HCT116 (cell line): ENCODE measurements around the gene SPATA6. TPM values are rescaled to one million over a fixed set of nuclear protein-coding genes. Genes with fewer than 3 reads are reported as not detected.

Experiments used
- ATAC-seq: fragments of 200-7000 bp; cut with Tn5 transposase; 2 replicates; pipeline ENCODE4 v1.9.1; 2020; ENCODE audit warnings: mild to moderate bottlenecking, moderate library complexity
- BruUV-seq: library from RNA; stranded (reverse); fragments of 400-500 nt; replicated peaks from 2 replicates; lab custom pipeline; 2021; lab: Mats Ljungman, UMichigan
- CTCF ChIA-PET: fragments of 300-600 bp; sonication (Branson Sonifier 250); formaldehyde crosslinking; loops from one replicate; lab custom pipeline; 2021; ENCODE audit warnings: antibody characterized with exemption; lab: Charles Lee
- POLR2A ChIA-PET: fragments of 300-600, 350-600 bp; sonication (Branson Sonifier 250); formaldehyde crosslinking; loops from one replicate; lab custom pipeline; 2021; ENCODE audit warnings: antibody characterized with exemption; lab: Charles Lee
- RAD21 ChIA-PET, 2 experiments: fragments of 300-600 bp; sonication (Branson Sonifier 250); formaldehyde crosslinking; loops; one replicate each; lab custom pipeline; 2023; ENCODE audit warnings: low total read pairs in 2 of 2; ENCODE audit not compliant: uncharacterized antibody in 2 of 2, unreplicated experiment in 2 of 2, low non-redundant PET in 1 of 2; lab: Charles Lee
- DNase-seq: peaks from one replicate; pipeline ENCODE4 v3.0.0-alpha.2; 2010; ENCODE audit warnings: low read depth, low spot score
- H2AFZ ChIP-seq: fragments of 200-600 bp; shearing (Covaris generic), sonication (generic); 2 replicates; pipeline ENCODE4 v1.6.1; 2017; ENCODE audit warnings: low read depth, mixed run types, mixed read lengths, antibody characterized with exemption, low read length; ENCODE audit not compliant: poor library complexity, severe bottlenecking
- H3K27ac ChIP-seq: 2 replicates; pipeline ENCODE4 v1.5.1; 2012; ENCODE audit warnings: low read depth, low read length
- H3K27me3 ChIP-seq: fragments of 200-600 bp; sonication (generic); 2 replicates; pipeline ENCODE4 v1.6.1; 2016; ENCODE audit warnings: mixed run types, low read length, mixed read lengths; ENCODE audit not compliant: insufficient read depth
- H3K36me3 ChIP-seq, 2 experiments: fragments of 200-500 bp in 1 of 2; fragments of 200-600 bp in 1 of 2; sonication (Bioruptor generic) in 1 of 2; sonication (generic) in 1 of 2; 2 replicates each; pipeline versions ENCODE4 v1.5.1 to v1.6.1; 2014 to 2016; ENCODE audit warnings: low read length in 2 of 2, inconsistent platforms in 1 of 2, mixed read lengths in 1 of 2, mixed run types in 1 of 2; ENCODE audit not compliant: insufficient read depth in 2 of 2, control insufficient read depth in 1 of 2
- H3K4me1 ChIP-seq, 2 experiments: fragments of 200-600 bp in 1 of 2; sonication (generic) in 1 of 2; 2 replicates each; pipeline versions ENCODE4 v1.5.1 to v1.6.1; 2012 to 2017; ENCODE audit warnings: low read length in 2 of 2, inconsistent platforms in 1 of 2, mild to moderate bottlenecking in 1 of 2, mixed read lengths in 1 of 2, mixed run types in 1 of 2, moderate library complexity in 1 of 2; ENCODE audit not compliant: insufficient read depth in 2 of 2, control insufficient read depth in 1 of 2
- H3K4me2 ChIP-seq: fragments of 200-600 bp; sonication (generic); 2 replicates; pipeline ENCODE4 v1.6.1; 2017; ENCODE audit warnings: mixed run types, low read length, mixed read lengths
- H3K4me3 ChIP-seq, 2 experiments: fragments of 200-600 bp in 1 of 2; sonication (generic) in 1 of 2; replicated peaks in 1 of 2; 2 replicates each; pipeline ENCODE4 v1.5.1; 2011 to 2016; ENCODE audit warnings: low read length in 2 of 2, control low read depth in 1 of 2, low read depth in 1 of 2, mild to moderate bottlenecking in 1 of 2, mixed read lengths in 1 of 2, mixed run types in 1 of 2
- H3K79me2 ChIP-seq: fragments of 200-600 bp; sonication (generic); 2 replicates; pipeline ENCODE4 v1.6.1; 2017; ENCODE audit warnings: mild to moderate bottlenecking, mixed run types, low read length, moderate library complexity, mixed read lengths; ENCODE audit not compliant: insufficient read depth
- H3K9ac ChIP-seq: fragments of 200-600 bp; sonication (generic); 2 replicates; pipeline ENCODE4 v1.6.1; 2016; ENCODE audit warnings: low read length, mixed read lengths
- H3K9me2 ChIP-seq: fragments of 200-600 bp; sonication (generic), shearing (Covaris generic); 2 replicates; pipeline ENCODE4 v1.6.1; 2017; ENCODE audit warnings: mixed run types, mild to moderate bottlenecking, moderate library complexity; ENCODE audit not compliant: insufficient read depth
- H3K9me3 ChIP-seq, 2 experiments: fragments of 200-500 bp in 1 of 2; fragments of 200-600 bp in 1 of 2; sonication (Bioruptor generic) in 1 of 2; sonication (generic) in 1 of 2; 2 replicates each; pipeline ENCODE4 v1.6.1; 2014 to 2017; ENCODE audit warnings: low read length in 2 of 2, mixed read lengths in 2 of 2, inconsistent platforms in 1 of 2, low read depth in 1 of 2, mild to moderate bottlenecking in 1 of 2, mixed run types in 1 of 2, moderate library complexity in 1 of 2; ENCODE audit not compliant: control insufficient read depth in 1 of 2, insufficient read depth in 1 of 2
- H4K20me1 ChIP-seq: fragments of 200-600 bp; sonication (generic), shearing (Covaris generic); 2 replicates; pipeline ENCODE4 v1.6.1; 2017; ENCODE audit warnings: mixed run types, mild to moderate bottlenecking, moderate library complexity; ENCODE audit not compliant: insufficient read depth
- CBX3 ChIP-seq: IDR thresholded peaks from 2 replicates; pipeline ENCODE4 v1.6.1; 2012; ENCODE audit warnings: low read depth
- CEBPB ChIP-seq: IDR thresholded peaks from 2 replicates; pipeline ENCODE4 v1.6.1; 2012; ENCODE audit warnings: low read depth
- ELF1 ChIP-seq: IDR thresholded peaks from 2 replicates; pipeline ENCODE4 v1.6.1; 2012; ENCODE audit warnings: low read depth, borderline replicate concordance
- EZH2 ChIP-seq: fragments of 200-600 bp; sonication (generic); IDR thresholded peaks from 2 replicates; pipeline ENCODE4 v1.6.1; 2017; ENCODE audit warnings: antibody characterized with exemption, mixed run types
- FOSL1 ChIP-seq: IDR thresholded peaks from 2 replicates; pipeline ENCODE4 v1.6.1; 2012; ENCODE audit warnings: low read depth
- JUND ChIP-seq: IDR thresholded peaks from 2 replicates; pipeline ENCODE4 v1.6.1; 2012
- RAD21 ChIP-seq: IDR thresholded peaks from 2 replicates; pipeline ENCODE4 v1.6.1; 2012; ENCODE audit warnings: low read depth, mild to moderate bottlenecking
- YY1 ChIP-seq: IDR thresholded peaks from 2 replicates; pipeline ENCODE4 v1.6.1; 2011; ENCODE audit warnings: low read length, low read depth, moderate library complexity, mild to moderate bottlenecking; ENCODE audit not compliant: insufficient replicate concordance; ENCODE audit errors: extremely low read depth
- ZFX ChIP-seq: fragments of 450-650 bp; IDR thresholded peaks from 2 replicates; pipeline ENCODE4 v1.6.1; 2017
- ZNF274 ChIP-seq: fragments of 200-500 bp; sonication (Bioruptor generic); IDR thresholded peaks from 2 replicates; pipeline ENCODE4 v1.6.1; 2014; ENCODE audit warnings: mild to moderate bottlenecking, low read depth, low read length, inconsistent platforms
- intact Hi-C: fragments of 100-400 bp; cut with micrococcal nuclease; formaldehyde crosslinking; loops from 2 replicates; pipeline ENCODE4 v1.10.0; 2022
- total RNA-seq: library from RNA; stranded (reverse); gene quantifications from one replicate; pipeline ENCODE4 v1.2.1, GENCODE V29; 2021; ENCODE audit not compliant: unreplicated experiment
- TF ChIP-seq, protein P1 (sequence below): IDR thresholded peaks from 2 replicates; pipeline ENCODE4 v1.6.1; 2011; ENCODE audit warnings: mild to moderate bottlenecking, low read length, moderate library complexity; ENCODE audit not compliant: insufficient replicate concordance; ENCODE audit errors: extremely low read depth
- TF ChIP-seq, protein P2 (sequence below): IDR thresholded peaks from 2 replicates; pipeline ENCODE4 v1.6.1; 2012
- TF ChIP-seq, protein P3 (sequence below): IDR thresholded peaks from 2 replicates; pipeline ENCODE4 v1.6.1; 2012
- TF ChIP-seq, protein P4 (sequence below), 3 experiments: fragments of 200-600 bp in 1 of 3; sonication (generic) in 1 of 3; IDR thresholded peaks in 2 of 3; conservative IDR thresholded peaks in 1 of 3; 2 replicates each; pipeline ENCODE4 v1.5.1; 2012 to 2017; ENCODE audit warnings: low read depth in 2 of 3, low read length in 2 of 3, antibody characterized with exemption in 1 of 3, borderline replicate concordance in 1 of 3, control low read depth in 1 of 3, mild to moderate bottlenecking in 1 of 3, mixed read lengths in 1 of 3, mixed run types in 1 of 3, moderate library complexity in 1 of 3; ENCODE audit not compliant: insufficient read depth in 1 of 3

SPATA6 gene
- total RNA-seq, 1 experiment from 2014 or later: 8.6 TPM

DNA sequence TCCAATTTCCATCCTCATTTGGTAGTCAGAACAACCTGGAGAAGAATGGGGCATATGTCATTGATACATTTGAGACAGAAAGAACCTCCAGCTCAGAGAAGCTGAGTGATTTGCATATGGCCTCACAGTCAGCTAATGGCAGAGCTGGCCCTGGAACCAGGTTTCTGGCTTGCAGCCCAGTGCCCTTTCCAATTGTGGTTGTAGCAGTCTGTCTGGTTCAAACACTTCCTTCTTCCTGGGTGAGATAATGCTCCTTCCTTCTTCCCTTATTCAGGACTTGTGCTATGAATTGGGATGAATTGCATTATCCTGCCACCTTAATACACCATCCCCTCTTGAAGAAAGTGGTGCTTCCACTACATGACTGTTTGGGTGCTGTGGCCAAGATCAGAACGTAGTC is 225.3 kb downstream of the SPATA6 start:
- Histone ChIP-seq H3K9me3 (no peaks in the 10 kb centered on the region), H3K79me2 (no peaks in the 10 kb centered on the region), H3K4me2 (no peak overlapping the region), H3K4me1 (no peaks in the 10 kb centered on the region), H3K9ac (no peak overlapping the region), H3K4me3 (no peak overlapping the region), H3K27ac (no peak overlapping the region), H2AFZ (no peak overlapping the region), H4K20me1 (no peaks in the 10 kb centered on the region), H3K36me3 (no peaks in the 10 kb centered on the region), H3K9me2 (no peaks in the 10 kb centered on the region), H3K27me3 (no peaks in the 10 kb centered on the region)
- ATAC-seq (no peak), DNase-seq (no peak)
- BruUV-seq: no TSS peak
- ChIA-PET POLR2A (no interaction called here), CTCF (no interaction called here), RAD21 (no interaction called here)
- TF ChIP-seq, protein P1, sequence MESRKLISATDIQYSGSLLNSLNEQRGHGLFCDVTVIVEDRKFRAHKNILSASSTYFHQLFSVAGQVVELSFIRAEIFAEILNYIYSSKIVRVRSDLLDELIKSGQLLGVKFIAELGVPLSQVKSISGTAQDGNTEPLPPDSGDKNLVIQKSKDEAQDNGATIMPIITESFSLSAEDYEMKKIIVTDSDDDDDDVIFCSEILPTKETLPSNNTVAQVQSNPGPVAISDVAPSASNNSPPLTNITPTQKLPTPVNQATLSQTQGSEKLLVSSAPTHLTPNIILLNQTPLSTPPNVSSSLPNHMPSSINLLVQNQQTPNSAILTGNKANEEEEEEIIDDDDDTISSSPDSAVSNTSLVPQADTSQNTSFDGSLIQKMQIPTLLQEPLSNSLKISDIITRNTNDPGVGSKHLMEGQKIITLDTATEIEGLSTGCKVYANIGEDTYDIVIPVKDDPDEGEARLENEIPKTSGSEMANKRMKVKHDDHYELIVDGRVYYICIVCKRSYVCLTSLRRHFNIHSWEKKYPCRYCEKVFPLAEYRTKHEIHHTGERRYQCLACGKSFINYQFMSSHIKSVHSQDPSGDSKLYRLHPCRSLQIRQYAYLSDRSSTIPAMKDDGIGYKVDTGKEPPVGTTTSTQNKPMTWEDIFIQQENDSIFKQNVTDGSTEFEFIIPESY: no peak
- no peak for TF ChIP-seq RAD21
- no peak for TF ChIP-seq ELF1
- no peak for TF ChIP-seq CEBPB
- no peak for TF ChIP-seq ZNF274
- no peak for TF ChIP-seq EZH2
- TF ChIP-seq, protein P2, sequence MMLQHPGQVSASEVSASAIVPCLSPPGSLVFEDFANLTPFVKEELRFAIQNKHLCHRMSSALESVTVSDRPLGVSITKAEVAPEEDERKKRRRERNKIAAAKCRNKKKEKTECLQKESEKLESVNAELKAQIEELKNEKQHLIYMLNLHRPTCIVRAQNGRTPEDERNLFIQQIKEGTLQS: no peak
- TF ChIP-seq ZFX: no peak
- TF ChIP-seq, protein P3, sequence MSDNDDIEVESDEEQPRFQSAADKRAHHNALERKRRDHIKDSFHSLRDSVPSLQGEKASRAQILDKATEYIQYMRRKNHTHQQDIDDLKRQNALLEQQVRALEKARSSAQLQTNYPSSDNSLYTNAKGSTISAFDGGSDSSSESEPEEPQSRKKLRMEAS: no peak
- no peak for TF ChIP-seq CBX3
- TF ChIP-seq JUND: no peak
- TF ChIP-seq, protein P4, sequence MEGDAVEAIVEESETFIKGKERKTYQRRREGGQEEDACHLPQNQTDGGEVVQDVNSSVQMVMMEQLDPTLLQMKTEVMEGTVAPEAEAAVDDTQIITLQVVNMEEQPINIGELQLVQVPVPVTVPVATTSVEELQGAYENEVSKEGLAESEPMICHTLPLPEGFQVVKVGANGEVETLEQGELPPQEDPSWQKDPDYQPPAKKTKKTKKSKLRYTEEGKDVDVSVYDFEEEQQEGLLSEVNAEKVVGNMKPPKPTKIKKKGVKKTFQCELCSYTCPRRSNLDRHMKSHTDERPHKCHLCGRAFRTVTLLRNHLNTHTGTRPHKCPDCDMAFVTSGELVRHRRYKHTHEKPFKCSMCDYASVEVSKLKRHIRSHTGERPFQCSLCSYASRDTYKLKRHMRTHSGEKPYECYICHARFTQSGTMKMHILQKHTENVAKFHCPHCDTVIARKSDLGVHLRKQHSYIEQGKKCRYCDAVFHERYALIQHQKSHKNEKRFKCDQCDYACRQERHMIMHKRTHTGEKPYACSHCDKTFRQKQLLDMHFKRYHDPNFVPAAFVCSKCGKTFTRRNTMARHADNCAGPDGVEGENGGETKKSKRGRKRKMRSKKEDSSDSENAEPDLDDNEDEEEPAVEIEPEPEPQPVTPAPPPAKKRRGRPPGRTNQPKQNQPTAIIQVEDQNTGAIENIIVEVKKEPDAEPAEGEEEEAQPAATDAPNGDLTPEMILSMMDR (IDR thresholded peaks at IDR 0.05 in 2 of 3, conservative IDR thresholded peaks at IDR 0.05 in 1 of 3; ENCODE audit: borderline replicate concordance in 1 of 3, insufficient read depth in 1 of 3, low read depth in 2 of 3, low read length in 2 of 3): no peak
- no peak for TF ChIP-seq YY1
- no peak for TF ChIP-seq FOSL1
- intact Hi-C loops: no loop called here

Other genes starting within 250 kb of the SPATA6 start
- not detected for gene SLC5A9, start 249.5 kb downstream of the SPATA6 start, total RNA-seq